KG1 (cell line): ENCODE data around the gene CLDN11.

ENCODE experiments used
- DNase-seq: peaks from one replicate; lab custom pipeline; 2025; lab: John Stamatoyannopoulos, UW

The CLDN11 gene

DNA sequence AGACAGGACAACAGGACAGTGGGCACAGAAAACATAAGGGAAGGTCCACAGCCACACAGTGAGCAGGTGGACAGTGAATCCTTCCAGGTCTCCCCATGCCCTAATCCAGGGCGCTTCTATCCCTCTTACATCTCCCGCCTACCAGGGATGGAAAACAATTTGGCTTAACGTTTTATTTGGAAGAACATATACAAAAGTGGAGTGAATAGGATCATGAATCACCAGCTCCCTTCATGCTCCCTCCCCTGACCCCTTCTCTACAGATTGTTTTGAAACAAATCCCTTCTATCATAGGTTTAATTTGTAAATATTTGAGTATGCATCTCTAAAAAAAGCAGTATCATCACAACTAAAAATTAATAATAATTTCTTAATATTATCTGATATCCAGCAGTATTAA, 52.5 kb downstream of the CLDN11 start:
- no peak for DNase-seq

DNA sequence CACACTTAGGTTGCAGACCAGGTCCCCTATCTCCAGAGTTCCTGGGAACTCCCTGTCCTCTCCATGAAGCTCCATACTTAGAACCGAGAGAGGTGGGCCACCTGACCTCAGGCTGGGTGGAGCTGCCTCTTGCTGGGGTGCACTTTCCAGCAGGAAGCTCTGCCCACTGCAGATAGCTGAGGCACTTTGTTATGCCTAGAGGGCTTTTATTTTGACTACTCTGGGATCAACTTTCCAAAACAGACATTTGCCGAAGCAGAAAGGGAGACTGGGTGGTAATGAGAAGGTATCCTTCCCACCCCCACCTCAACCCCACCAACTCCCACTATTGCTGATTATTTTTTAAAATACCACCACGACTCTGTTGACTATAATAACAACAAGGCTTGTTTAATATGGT, 54.7 kb downstream of the CLDN11 start:
- DNase-seq = no peak

DNA sequence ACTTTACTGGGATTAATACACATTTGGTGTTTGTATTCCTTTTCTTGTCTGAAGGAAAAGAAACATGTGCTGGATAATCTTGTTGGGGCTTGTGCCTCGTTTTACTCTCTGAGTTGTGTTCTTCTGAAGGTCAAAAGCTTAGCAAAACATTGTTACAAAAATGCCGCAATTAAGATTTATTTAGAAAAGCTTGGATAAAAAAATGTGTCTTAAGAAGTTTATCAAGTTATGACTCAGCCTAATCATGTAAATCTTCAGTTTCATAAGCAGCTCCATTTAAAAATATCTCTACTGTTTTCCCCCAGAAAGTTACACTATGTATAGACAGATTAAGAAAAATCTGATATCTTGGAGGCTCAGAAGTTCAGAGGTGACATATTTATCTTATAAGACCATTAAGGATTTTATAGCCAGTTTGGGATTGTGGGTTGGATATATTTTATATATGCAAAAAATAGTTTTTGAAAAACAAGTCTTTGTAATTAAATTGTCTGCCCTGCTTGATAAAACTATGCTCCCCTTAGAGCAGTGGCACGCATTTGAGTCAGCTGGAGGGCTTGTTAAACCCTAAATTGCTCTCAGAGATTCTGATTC, 56.5 kb downstream of the CLDN11 start:
- no peak for DNase-seq

DNA sequence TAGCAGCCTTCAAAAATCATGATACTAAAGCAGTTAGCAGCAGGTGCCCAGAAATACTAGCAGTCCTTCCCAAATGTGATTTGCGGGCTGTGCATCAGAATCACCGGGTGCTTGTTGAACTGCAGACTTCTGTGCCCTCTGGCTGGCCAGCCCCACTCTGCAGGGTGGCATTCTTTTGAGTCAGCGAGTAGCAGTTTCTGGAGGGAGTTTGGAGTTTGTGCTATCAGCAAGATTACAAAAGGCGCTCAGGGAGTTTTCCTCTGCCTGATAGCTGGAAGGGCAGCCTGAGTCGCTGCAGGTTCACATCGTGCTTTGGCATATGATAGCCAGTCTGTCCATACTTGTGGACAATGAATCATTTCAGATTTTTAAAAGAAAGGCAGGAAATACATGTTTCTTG, 57.6 kb downstream of the CLDN11 start:
- no peak for DNase-seq

DNA sequence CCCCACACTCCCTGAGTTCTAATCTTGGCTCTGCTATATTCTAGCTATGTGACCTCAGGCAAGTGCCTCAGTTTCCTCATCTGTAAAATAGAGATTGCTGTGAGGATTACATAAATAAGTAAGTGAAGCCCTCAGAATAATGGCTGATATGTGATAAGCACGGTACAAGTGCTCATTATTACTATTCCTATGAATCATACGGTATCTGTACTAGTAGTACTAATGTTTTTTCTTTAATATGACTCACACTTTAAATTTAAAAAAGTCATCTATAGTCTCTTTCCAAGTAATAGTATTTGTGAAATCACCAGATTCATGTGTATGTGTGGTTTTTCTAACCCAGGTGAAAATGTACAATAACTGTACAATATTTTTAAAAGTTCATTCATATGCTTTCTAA, 58.7 kb downstream of the CLDN11 start:
- no peak for DNase-seq

DNA sequence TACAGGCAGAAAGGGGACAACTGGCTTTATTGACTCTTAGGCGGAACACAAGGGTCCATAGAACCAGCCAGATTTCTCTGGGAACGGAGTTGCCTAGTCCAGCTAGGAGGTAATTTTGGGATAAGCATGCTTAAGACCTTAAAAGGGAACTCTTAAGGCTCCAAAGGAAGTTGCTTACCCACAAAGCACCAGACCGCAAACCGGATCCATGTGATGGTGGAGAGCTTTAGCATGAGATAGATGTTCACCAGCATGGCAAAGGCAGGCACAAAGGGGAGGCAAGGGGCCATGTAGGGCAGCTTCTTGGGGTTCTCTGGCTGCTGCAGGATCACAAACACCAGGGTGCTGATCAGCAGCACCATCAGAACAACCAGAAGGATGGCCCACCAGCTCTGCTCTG, 61.4 kb downstream of the CLDN11 start:
- no peak for DNase-seq

DNA sequence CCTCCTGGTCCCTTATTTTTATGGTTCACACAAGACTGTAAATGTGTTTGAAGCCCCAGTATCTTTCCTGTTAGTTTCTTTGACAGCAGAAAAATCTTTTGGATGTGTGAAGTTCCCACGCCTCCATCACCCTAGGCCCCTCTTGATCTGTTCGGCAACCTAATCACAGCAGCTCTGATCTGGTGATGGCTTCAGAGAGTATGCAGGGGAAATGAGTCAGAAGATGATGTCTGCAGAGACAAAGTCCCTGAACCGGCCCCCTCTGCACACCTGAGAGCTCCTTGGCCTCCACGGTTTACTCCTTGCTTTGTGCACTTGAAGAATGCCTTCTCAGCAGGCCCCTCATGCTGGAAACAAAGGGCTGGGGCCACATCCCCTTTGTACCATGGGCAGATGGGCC, 63.5 kb downstream of the CLDN11 start:
- no peak for DNase-seq

DNA sequence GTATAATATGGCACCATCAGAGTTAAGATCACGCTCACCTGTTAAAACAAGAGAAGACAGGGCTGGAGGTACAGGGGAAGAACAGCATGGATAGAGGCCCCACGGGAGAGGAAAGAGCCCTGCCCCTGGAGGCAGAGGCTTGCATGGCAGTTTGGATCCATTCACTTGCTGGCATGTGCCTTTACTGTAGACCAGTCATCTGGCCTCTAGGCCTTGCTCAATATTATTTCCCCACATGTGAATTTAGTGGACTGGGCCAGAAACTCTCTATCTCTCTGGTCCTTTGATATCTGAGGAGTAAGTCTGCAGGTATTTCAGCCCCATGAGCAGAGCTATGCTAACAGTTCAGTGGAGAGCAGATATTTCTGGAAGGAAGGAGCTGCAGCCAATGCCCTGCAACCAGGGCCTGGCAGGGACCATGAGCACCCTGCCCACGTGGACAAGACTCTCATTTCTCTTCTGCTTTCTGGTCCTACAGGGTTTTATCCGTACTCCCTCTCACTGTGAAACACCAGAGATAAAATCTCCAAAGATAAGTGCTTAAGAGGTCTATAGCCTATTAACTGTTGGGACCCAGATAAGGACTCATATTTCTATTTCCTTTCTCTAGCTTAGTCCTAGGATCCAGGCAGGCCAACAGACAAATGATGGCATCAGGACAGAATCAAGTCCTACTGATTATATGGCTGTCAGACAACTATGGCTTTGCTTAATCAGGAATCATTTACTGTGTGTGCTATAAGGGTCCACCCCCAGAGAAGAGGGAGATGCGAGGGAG, 65.0 kb downstream of the CLDN11 start:
- DNase-seq = no peak
